ENCODE results near the gene SSBP2.
A peak's percentile ranks its signal among the peaks of the same experiment; 100 is the strongest.

The SSBP2 gene

DNA sequence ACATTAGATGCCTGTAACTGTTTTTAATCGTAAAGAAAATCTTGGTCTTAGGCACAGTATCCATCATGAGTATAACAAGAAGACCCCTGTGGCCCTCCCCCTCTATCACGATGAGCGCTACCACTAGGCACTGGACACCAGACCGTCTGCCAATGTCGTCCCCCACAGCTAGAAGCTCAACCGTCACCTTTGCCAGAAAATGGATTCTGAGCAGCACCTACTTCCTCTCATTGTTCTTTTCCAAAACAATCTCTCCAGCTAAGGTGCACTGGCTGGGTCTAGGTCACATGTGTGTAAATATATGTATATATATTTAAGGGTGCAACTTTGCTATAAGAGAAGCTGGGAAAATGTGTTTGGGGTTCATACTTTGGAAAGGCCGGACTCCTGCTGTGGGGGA is 15.7 kb upstream of the SSBP2 start:
- no peak for DNase-seq

DNA sequence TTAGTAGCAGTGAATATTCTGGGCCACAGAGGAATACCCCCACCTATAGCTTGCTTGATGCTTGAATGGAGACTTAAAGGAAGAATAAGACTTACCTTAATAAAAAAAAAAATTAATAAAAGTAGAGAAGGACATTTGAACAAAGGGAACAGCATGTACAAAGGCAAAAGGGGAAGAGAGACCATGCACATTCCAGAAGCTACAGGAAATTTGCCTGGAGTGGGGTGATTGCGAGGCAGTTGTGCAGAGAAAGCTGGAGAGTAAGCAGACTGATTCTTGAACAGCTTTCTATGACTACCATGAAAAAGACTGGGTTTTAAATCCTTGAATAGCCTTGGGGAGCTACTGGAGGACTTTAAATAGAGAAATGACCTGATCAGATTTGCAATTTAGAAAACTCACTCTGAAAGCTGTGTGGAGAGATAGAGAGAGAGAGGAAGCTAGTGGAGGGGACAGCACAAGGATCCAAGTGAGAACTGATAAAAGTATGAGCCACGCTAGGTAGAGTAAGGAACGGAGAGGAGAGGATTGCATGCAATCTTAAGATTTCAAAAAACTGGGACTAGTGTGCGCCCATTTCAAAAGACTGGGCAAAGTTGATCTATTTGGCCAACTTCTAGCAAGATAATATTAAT is 12.5 kb upstream of the SSBP2 start:
- no peak for DNase-seq

DNA sequence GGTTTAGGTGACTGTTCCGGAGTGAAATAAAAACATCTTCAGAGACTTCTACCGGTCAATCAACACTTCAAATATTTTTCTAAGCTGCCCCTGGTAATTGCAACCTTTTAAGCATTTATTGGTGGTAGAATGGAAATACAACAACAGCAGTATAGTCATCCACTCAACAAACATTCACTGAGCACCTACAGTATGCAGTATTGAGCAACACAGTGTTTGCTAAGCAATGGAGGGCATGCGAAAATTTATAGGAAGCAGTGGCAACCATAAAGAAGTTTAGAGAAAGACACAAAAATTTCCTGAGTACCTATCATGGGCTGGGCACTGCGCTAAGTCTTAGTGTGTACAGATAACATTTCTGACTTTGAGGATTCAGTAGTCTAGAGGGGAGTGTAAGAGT is 12.0 kb upstream of the SSBP2 start:
- DNase-seq: no peak

DNA sequence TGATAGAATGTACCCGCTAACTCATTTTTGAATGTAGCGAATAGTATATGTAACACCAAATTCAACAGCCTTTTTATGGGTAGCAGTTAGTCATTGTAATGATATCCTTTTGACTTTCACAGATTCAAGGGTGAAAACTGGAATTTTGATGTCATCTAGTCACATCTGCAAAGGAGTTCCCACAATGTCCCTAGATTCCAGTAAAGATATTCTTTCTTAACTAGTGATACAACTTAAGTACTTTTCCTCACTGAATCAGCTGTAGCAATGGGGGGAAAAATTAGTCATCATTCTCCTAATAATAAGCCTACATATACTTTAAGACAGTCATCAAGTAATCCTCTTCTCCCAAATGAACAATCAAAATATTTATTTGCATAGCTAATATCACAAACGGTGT is 11.5 kb upstream of the SSBP2 start:
- DNase-seq: no peak

DNA sequence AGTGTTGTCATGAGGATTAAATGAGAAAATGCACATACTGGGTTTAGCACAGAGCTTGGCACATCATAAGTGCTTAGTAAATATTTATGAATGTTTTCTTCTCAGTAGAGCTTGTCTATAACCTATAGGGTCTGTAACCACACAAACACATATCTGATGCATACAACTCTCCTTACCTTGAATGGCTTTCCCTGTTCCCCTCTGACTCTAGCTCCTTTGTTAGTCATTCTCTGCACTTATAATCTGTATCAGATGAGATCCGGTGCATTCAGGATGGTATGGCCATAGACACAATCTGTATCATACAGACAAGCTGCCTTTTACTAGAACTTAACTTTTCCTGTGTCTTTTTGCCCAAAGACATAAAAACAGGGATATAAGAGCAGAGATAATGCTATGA is 11.1 kb upstream of the SSBP2 start:
- DNase-seq: no peak

DNA sequence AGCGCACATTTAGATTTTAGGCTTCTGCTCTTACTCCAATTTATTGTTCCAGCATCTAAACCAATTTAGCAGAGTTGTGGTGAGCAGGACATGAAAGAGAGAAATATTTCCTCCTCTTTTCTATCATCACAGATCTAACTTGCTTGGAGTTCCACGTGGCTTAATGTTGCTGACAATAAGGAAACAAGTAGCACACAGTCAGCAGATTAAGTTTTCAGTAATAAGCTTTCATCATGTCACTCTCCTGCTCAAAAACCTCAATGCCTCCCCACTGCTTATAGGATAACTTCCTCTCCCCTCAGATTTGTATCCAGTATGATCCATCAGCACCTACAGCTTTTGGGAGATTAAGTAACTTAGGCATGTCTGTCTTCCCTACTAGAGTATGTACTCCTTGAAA is 10.4 kb upstream of the SSBP2 start:
- no peak for DNase-seq

DNA sequence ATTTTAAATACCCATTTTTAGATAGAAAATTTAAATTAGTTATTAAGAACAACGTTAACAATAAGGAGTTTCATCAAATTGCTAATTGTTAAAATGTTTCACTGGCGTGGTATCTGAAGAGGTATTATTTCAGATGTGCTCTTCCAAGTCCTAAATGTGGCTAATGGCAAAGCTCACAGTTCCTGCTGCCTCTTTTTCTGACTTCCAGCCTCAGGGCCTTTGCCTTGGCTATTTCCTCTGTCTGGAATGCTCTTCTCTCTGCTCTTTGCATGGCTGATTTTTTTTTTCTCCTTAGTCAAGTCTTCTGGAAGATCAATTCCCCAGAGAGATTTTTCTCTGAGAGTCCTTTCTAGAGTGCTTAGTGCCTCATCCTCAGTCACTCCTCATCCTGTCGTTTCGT is 9.6 kb upstream of the SSBP2 start:
- DNase-seq: no peak

DNA sequence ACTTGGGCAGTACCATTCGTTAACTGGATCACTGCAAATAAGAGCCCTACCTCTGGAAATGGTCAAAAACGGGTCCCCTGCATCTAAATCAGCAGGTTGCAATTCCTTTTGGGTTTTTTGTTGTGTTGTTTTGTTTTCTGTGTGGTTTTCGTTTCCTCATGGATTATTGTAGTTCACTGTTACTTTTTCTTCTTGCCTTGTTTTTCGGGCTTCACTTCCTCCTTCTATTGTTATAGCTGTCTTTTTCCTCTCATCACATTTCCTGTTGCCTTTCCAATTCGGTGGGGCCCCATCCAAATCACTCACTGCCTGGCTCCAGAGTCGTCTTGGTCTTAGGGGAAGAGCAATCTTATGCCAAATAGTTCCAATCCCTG is 8.7 kb upstream of the SSBP2 start:
- no peak for DNase-seq

DNA sequence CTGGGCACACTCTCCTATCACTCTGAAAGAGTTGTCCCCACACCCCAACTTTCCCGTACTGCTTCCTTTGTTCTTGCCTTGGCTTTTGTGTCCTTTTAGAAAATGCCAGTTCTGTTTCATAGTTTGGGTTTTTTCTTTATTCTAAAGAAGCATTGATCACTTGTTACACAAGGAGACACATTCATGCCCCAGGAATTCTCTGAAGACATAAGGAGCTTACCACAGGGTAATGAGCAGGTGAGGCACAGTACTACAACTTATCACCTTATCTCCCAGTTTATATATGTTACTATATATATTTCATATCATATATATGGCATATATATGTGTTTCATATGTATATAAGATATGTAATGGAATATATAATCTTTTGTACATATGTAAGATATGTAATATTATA is 6.5 kb upstream of the SSBP2 start:
- no peak for DNase-seq

DNA sequence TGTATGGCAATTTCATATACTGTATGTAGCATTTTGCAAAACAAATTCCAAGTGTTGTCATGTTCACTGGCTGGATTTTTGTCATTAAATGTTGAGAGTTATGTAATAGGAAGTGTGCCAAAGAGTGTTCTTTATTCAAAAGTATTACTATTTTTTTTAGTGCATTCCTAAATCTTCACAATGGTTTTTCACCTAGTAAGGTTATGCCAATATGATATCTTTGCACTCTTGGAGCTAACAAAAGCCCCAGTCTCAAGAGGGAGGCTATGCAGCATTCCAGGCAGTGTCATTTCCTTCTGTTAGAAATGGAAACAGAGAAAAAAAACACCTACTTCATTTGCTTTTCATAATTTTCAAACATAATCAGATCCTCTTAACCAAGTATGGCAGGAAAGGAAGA is 5.1 kb upstream of the SSBP2 start:
- DNase-seq: no peak

DNA sequence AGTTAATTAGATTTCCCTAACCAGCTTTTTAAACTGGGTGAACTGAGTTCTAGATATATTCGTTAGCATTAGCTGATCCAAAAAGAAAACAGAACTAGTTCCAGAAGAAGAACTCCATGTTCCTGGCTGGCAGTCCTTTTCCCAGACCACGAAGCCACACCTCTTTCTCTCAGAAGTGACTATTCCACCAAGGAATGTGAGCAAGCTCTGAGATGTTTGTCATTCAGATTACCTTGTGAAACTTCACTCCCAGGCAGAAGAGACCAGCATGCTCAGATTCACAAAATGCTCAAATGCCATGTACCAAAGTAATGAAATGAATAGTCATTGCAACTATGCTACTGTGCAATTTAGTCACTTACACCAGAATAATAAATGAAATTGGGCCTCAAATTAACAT is 4.4 kb upstream of the SSBP2 start:
- no peak for DNase-seq

DNA sequence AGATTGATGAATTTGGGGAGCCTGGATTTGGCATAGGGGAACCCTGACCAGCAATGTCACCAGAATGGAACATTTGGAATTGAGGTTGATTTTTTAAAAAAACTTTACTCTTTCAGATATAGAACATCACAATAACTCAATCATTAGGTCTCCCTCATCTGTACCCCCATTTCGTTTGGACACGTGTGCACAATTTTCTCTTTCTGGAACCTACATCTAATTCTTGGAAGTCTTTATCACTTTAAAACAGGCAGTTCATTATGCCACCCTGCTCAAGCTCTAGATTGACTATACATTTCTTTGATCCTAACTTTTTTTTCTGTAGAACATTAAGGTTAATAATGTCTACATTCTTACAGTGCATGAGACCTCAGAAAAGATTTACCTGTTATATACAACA is 3.7 kb upstream of the SSBP2 start:
- no peak for DNase-seq

DNA sequence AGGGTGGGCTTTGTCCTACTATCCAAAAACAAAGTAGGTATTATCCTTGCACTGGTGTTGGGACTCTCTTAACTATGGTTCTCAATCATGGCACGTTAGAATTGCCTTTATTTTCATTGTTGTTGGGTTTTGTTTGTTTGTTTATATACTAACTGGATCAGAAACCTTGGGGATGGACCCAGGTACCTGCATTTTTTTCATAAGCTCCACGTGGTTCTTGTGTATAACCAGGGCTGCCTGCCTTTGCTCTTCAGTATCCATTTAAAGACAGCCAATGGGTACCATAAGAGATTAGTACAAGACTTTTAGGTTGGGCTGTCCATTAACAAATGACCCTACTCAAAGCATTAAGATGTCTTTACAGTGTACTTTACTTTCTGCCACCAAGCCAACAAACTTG is 2.5 kb upstream of the SSBP2 start:
- DNase-seq: no peak

DNA sequence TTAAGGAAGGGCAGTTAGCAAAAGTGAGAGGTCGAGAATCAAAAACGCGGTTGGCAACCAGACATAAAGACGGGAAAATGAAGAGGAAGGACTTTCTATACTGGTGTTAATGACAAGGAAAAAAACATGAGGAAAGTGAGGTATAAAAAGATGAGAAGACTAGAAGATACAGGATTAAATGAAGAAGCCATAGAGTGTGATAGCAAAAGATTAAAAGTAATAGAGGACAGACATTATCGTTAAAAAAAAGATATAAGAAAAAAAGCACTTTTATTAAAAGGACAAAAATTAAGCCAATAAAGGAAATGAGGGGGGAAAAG is 1.7 kb upstream of the SSBP2 start:
- no peak for DNase-seq

DNA sequence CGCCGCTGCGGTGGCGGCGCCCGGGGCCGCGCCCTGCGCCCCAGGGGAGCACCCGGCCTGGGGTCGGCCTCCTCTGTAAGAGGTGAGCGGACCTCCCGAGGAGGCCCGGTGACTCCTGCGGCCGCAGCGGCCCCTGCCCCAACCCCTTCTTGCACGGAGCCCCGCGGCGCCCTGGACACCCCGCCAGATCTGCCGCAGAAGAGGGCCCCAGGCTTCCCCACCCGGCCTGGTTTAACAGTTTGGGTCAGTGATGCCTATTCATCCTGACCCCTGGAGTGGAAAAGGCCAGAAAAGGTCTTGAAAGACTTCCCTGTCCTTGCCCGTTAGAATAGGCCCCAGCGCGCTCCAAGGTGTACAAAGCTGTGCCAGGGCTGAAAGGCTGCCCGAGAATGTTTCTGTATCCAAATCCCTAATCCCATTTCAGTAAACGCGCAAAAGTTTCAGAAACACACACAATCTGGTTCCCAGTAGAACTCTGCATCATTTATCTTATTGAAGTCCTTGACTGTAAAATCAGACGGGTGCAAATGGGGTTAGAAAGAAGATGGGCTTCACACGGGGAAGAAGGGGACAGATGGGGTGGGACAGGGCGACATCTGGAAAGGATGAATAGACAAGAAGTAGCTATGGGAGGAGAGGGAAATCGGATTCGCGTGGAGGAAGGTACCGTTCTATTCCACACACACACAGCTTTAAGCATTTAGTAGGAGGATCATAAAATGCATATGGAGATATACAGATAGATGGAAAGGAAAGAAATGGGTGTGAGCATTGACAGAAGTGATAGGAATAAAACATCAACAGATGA is 1.1 kb upstream of the SSBP2 start:
- DNase-seq: no peak

DNA sequence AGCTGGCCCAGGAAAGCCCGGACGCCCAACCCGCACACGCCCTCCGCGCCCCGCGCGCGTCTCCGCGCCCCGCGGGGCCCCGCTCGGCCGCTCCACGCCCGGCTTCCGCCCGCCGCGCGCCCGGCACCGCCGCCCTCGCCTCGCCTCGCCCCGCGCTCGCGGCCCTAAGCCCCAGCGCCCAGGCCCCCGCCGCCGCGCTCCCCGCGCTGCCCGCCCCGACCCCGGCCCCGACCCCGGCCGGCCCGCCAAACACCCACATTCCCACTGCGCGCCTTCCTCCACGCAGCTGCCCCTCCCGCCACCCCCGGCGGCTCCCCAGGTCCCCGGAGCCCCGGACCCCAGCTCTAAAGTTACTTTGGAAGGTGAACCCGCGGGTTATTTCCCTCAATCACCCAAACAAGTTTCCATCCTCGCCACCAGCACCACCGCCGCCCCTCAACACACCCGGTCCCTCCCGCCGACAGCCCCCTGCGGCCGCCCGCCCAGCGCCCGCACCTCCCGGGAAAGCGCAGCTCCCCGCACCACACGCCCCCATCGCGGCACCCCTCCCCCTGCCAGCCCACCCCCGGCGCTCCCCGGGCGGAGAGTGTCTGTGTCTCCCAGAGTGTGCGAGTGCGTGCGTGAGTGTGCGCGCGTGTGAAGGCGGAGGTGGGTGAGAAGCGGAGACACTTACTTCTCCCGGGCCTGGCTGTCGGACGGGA is 439 bp downstream of the SSBP2 start:
- no peak for DNase-seq

DNA sequence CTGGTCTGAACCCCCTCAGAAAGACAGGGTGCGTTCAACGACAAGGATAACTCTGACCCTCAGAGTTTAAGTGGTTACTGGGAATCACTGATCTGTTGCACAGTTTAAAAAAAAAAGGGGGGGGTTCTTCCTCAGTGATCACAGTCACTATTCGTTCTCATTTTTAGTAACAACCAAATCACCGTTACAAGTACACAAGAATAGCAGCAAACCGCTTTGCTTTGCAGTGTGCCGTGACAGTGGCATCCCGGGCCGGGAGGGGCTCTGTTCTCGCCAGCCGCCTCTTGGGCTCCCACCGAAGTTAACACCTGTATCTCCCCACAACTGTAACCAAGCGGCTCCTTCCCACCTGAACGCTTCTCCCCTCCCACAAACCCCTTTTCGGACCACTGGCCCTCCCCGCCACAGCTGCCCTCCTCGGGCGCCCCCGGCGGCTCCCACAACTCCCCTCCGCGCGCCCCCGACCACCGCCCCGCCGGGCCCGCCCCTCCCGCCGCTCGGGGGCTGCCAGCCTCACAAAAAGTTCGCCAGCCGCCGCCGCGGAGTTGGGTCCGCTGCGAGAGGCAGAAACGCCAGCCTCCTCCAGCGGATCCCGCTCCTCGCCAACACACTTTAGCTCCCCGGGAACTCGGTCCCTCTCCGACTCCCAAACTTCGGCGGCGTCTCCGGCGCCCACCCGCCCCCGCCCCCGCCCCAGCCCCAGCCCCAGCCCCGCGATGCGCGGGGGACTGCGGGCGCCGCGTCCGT is 1.2 kb downstream of the SSBP2 start:
- peak; percentile 79 for DNase-seq

DNA sequence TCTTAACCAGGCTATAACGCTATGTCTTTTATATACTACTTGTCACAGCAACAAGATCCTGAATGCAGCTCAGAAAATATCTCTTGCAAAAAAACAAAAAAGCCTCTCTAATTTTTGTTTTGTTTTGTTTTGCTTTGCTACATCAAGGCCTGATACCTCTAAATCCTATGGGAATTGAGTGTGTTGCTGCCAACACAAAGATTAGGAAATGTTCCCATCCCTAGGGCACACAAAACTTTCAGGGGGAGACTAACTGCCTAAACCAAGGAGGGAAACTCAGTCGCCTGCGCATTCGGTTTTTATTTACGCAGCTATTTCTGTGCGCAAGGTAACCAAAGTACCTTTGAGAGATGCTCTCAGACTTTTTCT is 1.7 kb downstream of the SSBP2 start:
- DNase-seq: no peak

DNA sequence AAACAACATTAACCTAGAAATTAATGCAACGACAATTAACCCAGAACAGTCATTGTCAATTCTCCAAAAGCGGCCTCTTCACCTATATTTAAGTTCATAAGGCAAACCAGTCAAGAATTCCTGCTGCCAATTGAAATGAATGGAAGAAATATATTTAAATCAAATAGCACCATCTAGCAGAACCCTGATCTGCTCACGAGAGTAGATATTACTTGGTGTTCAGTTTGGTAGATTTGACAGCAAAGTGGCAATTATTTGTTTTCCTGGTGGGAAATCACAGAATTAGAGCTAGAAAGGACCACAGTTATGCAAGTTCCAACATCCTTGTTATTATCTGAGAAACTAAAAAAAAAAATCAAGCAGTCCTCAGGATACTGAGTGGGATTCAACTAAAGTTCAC is 2.3 kb downstream of the SSBP2 start:
- DNase-seq: no peak

DNA sequence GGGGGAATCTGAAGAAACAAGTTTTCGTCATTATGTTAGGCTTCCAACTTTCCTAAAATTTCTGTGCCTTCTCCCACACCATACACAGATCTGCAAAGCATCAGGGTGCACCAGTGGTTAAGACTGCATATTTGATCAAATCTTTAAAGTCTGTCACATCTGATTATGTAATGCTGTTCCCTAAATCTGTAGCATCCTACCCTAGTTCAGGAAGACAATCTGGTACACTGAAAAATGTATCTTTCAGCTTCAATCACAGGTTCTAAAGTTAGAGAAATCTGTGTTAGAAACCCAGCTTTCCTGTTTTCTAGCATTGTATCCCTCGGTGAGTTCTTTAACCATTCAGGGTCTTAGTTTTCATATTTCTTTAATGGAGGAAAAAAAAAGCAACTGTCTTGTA is 3.9 kb downstream of the SSBP2 start:
- no peak for DNase-seq

DNA sequence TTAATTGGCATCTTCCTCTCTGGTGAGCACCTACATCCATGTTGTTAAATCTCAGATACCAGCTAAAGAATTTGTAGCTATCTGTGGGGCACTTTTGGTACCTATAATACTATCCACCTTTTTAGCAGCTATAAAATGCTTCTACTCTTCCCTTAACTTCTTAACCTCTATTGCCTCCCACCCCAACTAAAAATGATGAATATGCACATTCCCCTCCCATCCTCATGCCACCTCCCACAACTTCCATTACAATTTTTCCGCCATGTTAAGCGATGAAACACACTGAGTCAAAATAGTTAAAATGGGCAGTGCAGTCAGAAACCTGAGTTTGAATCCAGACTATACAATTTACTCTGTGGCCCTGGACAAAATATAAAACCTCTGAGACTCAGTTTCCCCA is 10.1 kb downstream of the SSBP2 start:
- no peak for DNase-seq

DNA sequence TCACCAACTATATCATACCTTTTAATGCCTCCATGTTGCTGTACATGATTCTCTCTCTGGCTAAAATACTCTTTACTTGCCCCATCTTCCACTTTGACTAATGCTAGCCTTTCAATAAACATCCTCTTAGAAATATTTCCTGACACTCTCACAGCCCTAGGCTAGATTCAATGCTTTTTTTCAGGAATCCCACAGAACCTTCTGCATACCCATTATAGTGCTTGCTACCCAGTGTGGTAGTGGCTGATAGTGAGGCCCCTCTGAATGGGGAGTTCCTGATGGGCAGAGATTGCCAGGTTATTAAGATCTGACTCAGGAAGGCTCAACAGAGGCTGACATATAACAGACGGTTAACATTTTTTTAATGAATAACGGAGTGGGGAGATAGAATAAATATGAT is 11.6 kb downstream of the SSBP2 start:
- no peak for DNase-seq

DNA sequence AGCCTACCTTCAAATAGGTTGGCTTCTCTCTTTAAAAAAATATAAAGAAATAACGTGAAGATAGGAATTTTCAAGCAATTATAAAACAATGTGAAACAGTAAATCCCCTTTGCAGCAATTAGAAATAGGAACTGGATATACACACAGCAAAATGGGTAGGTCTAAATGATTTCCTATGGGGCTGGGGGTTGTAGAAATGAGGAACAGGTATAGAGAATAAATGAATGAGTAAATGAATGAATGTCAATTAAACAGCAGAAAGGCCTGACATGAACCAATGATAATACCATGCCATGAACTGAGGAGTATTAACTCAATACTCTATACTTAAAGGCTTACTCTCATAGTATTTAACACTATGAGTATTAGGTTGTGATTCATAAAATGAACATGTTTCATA is 21.6 kb downstream of the SSBP2 start:
- DNase-seq: no peak

DNA sequence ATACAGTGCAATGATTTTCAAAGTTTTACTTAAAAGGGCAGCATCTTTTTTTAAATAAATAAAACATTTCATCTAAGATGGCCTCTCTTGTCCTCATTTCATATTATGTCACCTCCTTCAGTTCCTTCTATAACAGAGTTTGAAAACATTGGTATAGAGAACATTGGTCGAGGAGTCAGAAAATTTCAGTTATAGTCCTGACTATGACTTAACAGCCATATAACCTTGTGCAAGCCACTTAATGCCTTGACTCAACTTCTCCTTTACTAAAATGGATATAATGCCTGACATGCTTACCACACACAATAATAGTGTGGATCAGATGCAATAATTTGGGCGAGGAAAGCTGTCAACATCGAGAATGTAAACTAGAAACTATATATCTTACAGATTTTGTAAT is 22.6 kb downstream of the SSBP2 start:
- no peak for DNase-seq

Measured in activated CD8-positive, alpha-beta memory T cell treated with anti-CD3 and anti-CD28 coated beads for 24 hours (primary cell).